Measurements from ENCODE around the gene MTMR1. TPM values are rescaled to one million over a fixed set of nuclear protein-coding genes. Genes with fewer than 3 reads are reported as not detected.

MTMR1 gene
- total RNA-seq, 1 donor, result 30.2 TPM

GRCh38 chrX:150768580-150769190, 75.5 kb downstream of the MTMR1 start:
- no peak for TF ChIP-seq CTCF (IDR thresholded peaks at IDR 0.05; ENCODE audit: insufficient read depth, low read depth, low read length)
- DNase-seq (ENCODE audit: low read depth), result no peak
- H3K4me3 ChIP-seq (ENCODE audit: low read depth, low read length), result no peak overlapping the region

DNA sequence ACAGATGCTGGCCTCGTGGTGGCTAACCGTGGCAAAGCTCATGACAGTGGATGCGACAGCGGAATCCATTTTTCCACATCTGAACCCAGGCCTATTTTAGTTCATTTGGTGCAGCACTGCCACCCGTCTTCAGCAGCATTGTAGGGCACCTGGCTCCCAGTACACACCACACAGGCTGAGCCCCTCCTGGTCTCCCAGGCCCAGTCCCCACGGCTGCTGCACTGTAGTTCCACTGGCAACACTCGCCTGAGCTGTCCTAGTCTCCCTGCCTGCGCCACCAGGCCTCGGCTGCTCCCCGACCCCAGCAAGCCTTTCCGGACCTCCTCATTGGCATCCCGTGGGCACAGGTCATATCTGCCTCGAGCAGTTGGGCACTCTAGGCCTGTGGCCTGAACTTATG, 76.2 kb downstream of the MTMR1 start:
- no peak for TF ChIP-seq CTCF (IDR thresholded peaks at IDR 0.05; ENCODE audit: insufficient read depth, low read depth, low read length)
- DNase-seq (ENCODE audit: low read depth), result no peak
- no peak overlapping the region for H3K4me3 ChIP-seq (ENCODE audit: low read depth, low read length)

DNA sequence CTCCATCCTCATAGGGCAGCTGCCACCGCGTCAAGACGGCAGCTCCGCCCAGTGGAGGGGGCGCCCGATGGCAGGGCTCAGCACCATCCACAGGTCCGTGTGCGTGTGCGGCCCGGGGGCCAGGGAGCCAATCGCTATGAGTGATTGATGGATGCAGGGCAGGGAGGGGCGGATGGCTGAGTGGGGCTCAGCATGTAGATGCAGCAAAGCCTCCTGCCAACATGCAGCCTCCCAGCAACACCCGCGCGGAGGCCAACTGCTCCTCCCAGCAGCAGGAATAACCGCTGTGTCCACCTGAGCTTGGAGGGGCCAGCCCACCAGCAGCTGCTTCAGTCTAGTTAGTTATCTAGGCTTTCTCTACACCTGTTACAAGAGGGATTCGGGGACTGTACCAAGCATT, 77.4 kb downstream of the MTMR1 start:
- H3K4me3 ChIP-seq (ENCODE audit: low read depth, low read length), result no peak overlapping the region
- no peak for TF ChIP-seq CTCF (IDR thresholded peaks at IDR 0.05; ENCODE audit: insufficient read depth, low read depth, low read length)
- DNase-seq (ENCODE audit: low read depth), result no peak

GRCh38 chrX:150771116-150771515, 77.9 kb downstream of the MTMR1 start:
- no peak for TF ChIP-seq CTCF (IDR thresholded peaks at IDR 0.05; ENCODE audit: insufficient read depth, low read depth, low read length)
- DNase-seq (ENCODE audit: low read depth), result no peak
- H3K4me3 ChIP-seq (ENCODE audit: low read depth, low read length), result no peak overlapping the region

DNA sequence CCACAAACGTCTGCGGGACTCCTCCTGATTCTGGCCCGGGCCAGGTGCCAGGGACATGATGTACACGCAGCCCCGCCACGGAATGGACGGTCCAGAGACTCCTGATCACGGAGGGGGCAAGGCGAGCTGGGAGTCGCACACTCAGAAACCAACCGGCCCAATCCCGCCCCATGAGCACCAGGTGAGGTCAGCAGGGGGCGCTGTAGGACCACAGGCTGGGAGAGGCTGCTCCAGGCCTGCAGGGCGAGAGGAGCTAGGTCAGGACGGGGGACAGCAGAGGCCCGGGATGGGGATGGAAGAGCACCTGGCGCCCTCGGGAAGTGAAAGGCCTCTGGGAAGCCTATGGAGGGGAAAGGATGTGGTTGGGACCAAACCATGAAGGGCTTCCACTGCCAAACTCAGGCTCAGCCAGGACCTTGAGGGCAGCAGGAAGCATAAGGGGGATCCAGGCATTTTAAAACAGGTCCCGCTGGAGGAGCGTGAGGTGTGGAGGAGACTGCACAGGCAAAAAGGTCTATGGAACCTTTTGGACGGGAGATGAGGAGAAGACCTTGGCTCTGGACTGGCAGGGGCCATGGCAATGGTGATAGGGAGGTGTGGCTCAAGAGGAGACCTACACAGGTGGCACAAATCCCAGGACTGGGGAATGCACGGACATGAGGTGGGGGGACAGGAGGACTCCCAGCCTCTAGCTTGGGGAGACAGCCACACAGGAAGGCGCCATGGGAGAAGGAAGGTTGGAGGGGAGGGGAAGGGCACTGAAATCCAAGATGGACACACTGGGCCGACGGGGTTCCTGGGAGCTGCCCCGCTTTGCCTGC, 79.2 kb downstream of the MTMR1 start:
- no peak overlapping the region for H3K4me3 ChIP-seq (ENCODE audit: low read depth, low read length)
- DNase-seq (ENCODE audit: low read depth), result peak; percentile 67
- peak; percentile 81 for TF ChIP-seq CTCF (IDR thresholded peaks at IDR 0.05; ENCODE audit: insufficient read depth, low read depth, low read length)

- TF ChIP-seq CTCF (IDR thresholded peaks at IDR 0.05; ENCODE audit: insufficient read depth, low read depth, low read length), result no peak
- H3K4me3 ChIP-seq (ENCODE audit: low read depth, low read length), result no peak overlapping the region
- DNase-seq (ENCODE audit: low read depth), result no peak
These were observed 79.9 kb downstream of the MTMR1 start for GRCh38 chrX:150773117-150773516.
